IPS-15b (cell line): ENCODE measurements around the gene PRG3.

Experiments
- H3K27me3 ChIP-seq: one replicate; pipeline ENCODE4 v1.6.1; 2013; ENCODE audit warnings: low read length; ENCODE audit not compliant: control insufficient read depth, insufficient read depth
- H3K36me3 ChIP-seq: one replicate; pipeline ENCODE4 v1.6.1; 2013; ENCODE audit warnings: low read length; ENCODE audit not compliant: control insufficient read depth, insufficient read depth
- H3K4me1 ChIP-seq: one replicate; pipeline ENCODE4 v1.6.1; 2013; ENCODE audit warnings: mild to moderate bottlenecking, low read length; ENCODE audit not compliant: control insufficient read depth, insufficient read depth
- H3K4me3 ChIP-seq: one replicate; pipeline ENCODE4 v1.5.1; 2013; ENCODE audit warnings: low read depth, low read length
- H3K9ac ChIP-seq: one replicate; pipeline ENCODE4 v1.6.1; 2013; ENCODE audit warnings: low read depth, mild to moderate bottlenecking, low read length
- H3K9me3 ChIP-seq: one replicate; pipeline ENCODE4 v1.6.1; 2013; ENCODE audit warnings: mild to moderate bottlenecking, low read length; ENCODE audit not compliant: control insufficient read depth, insufficient read depth

The PRG3 gene

DNA sequence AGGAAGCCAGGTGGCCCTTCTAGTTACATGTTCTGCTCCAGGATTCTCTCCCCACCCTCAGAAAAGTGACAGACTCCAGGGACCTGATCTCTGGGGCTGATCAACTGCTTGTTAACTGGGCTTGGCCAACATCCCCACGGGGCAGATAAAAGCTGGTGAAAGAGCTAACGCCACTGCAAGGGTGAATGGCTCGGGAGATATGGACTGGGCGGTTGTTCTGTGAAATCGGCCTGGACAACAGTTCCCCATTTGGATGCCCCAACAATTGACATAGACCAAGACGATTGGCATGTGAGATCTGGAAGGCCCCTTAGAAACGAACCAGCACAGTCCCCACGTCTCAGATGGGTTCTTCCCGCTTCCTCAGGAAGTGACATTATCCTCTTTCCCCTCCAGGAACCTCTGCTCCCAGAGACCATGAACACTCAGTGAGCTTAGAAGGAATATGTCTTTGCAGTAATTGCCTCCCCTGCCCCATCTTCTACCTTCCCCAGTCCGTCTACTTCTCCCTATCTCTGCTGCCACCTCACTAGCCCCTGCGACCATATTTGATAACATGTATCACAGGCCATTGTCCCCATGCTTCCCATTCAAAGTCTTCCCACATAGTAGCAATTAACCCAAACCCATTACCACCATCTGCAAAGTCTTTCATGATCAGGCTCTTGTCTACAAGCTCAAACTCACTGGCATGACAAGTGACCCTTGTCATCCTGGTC lies 15.1 kb upstream of the PRG3 start:
- no peaks in the 10 kb centered on the region for H3K9me3 ChIP-seq
- H3K27me3 ChIP-seq, result peaks cover 11% of the 10 kb centered on the region
- no peaks in the 10 kb centered on the region for H3K4me1 ChIP-seq
- no peak overlapping the region for H3K4me3 ChIP-seq
- no peaks in the 10 kb centered on the region for H3K36me3 ChIP-seq
- H3K9ac ChIP-seq, result no peak overlapping the region

DNA sequence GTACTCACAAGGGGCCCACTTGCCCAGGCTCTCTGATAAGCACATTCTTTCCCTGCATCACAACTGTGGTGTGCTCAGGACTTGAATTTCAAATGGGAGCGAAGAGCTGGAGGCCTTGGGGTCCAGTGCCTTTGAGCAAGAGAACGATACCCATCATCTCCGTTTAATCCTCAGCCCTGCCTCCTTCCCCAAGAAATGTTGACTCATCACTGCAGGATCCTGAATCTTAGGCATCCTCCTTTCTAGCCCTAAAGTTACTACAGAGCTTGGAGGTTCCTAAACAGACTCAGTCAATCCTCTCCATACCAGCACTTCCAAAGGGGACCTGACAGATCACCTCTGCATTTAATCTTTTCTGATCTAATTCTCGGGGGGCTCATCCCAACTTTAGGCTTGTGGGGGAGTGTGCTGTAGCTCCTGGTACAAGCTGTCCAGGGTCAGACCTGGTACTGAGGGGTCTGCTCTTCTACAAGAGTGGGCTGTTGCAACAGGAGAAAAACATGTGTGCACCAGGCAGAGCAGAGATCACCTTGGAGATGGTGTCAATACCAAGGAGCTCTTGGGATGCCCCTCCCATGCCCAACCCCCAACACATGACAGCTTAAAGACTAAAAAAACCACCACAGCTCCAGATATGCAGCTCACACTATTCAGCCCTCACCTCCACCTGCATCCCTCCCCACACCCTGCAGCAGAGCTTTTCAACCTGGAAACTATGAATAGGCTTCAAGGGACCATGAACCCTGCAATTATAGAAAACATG lies 13.4 kb upstream of the PRG3 start:
- H3K9ac ChIP-seq, result no peak overlapping the region
- H3K4me1 ChIP-seq, result no peaks in the 10 kb centered on the region
- no peak overlapping the region for H3K4me3 ChIP-seq
- H3K36me3 ChIP-seq, result no peaks in the 10 kb centered on the region
- no peaks in the 10 kb centered on the region for H3K9me3 ChIP-seq
- H3K27me3 ChIP-seq, result peaks cover 14% of the 10 kb centered on the region

DNA sequence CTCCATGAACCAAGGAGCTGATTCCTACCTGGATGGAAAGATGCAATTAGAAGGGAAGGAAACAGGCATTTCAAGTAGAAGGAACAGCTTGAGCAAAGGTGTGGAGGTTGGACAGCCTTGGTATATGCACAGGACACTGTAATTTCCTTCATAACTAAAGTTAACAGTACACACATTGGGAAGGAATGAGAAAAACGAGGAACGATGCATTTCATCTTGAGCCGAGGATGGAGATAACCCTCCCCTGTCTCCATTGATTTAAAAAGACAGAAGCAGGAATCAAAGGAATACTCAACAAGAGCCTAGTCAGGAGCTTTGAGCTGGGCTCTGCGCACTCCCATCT lies 11.8 kb upstream of the PRG3 start:
- no peaks in the 10 kb centered on the region for H3K4me1 ChIP-seq
- peaks cover 14% of the 10 kb centered on the region for H3K27me3 ChIP-seq
- H3K9ac ChIP-seq, result no peak overlapping the region

DNA sequence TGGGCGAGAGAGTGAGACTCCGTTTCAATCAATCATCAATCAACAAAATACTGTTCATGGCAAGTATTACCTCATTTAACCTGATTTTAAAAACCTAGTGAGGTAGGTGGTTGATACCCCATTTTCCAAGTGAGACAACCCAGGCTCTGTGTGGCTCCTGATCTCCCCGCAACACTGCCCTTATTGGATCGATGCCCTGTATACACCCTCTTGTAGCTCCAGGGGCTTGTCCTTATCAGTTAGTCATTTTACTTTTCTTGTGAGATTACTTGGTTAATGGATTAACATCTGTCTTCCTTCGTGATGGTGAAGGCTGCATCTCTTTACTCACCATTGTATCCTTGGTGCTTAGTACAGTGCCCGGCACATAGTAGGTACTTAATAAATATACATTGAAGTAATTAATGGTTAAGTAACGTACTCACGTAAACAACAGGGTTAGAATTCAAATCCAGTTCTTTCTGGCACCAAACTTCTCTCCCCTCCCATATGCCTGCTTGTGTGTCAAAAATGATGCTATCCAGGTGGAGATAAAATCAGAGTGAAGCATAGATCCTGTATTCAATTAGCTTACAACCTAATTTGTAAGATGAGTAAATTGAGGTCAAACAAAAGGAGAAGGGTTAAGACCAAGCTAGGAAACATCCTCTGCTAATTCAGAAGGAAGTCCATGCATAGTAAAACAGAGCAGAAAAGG lies 11.3 kb upstream of the PRG3 start:
- no peaks in the 10 kb centered on the region for H3K36me3 ChIP-seq
- H3K27me3 ChIP-seq, result peaks cover 14% of the 10 kb centered on the region
- H3K4me1 ChIP-seq, result no peaks in the 10 kb centered on the region
- H3K4me3 ChIP-seq, result no peak overlapping the region
- H3K9me3 ChIP-seq, result no peaks in the 10 kb centered on the region
- no peak overlapping the region for H3K9ac ChIP-seq

More for the DNA sequence above, 11.8 kb upstream of the PRG3 start:
- no peak overlapping the region for H3K4me3 ChIP-seq
- no peaks in the 10 kb centered on the region for H3K9me3 ChIP-seq
- no peaks in the 10 kb centered on the region for H3K36me3 ChIP-seq

DNA sequence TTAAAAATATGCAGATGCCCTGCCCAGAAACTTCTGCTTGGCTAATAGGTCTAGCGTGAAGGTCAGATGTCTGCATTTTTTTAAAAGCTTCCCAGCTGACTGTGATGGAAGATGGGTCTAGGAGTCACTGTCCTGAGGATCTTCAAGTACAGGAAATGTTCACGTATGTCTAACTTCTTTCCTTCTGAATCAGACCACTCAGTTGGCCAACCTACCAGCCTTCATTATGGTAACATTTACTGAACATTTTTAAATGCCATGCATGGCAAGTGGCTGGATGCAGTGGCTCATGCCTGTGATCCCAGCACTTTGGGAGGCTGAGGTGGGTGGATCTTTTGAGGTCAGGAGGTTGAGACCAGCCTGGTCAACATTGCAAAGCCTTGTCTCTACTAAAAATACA lies 10.6 kb upstream of the PRG3 start:
- H3K9ac ChIP-seq, result no peak overlapping the region
- H3K27me3 ChIP-seq, result peaks cover 14% of the 10 kb centered on the region
- H3K36me3 ChIP-seq, result no peaks in the 10 kb centered on the region
- H3K4me3 ChIP-seq, result no peak overlapping the region
- H3K9me3 ChIP-seq, result no peaks in the 10 kb centered on the region
- no peaks in the 10 kb centered on the region for H3K4me1 ChIP-seq

DNA sequence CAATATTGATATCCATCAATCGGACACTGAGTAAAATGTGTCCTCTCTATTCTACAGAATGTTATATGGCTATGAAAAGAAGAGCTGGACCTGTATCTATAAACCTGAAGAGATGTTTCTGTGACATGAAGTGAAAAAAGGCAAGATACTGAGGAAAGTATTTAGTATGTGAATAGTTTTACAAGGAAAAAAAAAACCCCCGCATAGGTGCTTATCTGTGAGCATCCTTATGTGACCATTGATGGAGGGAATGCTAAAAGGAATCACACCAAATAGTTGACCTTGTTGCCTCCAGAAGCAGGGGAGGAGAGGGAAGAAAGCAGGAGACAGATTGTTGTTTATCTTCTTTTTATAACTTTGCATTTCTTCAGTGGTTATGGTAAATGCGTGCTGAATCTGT lies 10.2 kb upstream of the PRG3 start:
- H3K9me3 ChIP-seq, result no peaks in the 10 kb centered on the region
- H3K36me3 ChIP-seq, result no peaks in the 10 kb centered on the region
- no peaks in the 10 kb centered on the region for H3K4me1 ChIP-seq
- no peak overlapping the region for H3K9ac ChIP-seq
- peaks cover 14% of the 10 kb centered on the region for H3K27me3 ChIP-seq
- H3K4me3 ChIP-seq, result no peak overlapping the region

DNA sequence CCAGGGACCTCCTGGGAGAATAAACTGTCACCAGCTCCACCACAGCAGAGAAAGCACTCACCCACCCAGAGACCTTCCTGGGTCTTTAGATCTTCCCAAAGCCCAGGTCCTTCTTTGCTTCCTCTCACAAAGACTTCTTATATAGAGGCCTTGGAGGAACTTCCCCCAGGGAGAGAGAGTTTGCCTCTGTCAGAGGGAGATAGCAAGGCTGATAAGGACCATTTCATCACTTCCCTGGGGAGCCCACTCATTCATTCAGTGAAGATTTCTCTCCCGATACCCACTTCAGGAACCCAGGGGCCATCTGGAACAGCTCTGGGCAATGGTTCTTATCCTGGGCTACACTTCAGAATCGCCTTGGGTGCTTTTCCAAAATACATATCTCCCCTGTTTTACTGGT lies 9.6 kb upstream of the PRG3 start, which contains the start of gene PRG2:
Gene PRG2, minus strand, starts transcription at position 116 of the 400 bp plus-strand sequence. CDS start 706 bp downstream, outside the sequence.
- Histone ChIP-seq H3K4me3 (no peak within 1 kb of the TSS), H3K4me1 (no peaks in the 10 kb centered on the region), H3K27me3 (peaks cover 14% of the 10 kb centered on the region), H3K36me3 (no peaks in the 10 kb centered on the region), H3K9me3 (no peaks in the 10 kb centered on the region), H3K9ac (no peak within 1 kb of the TSS)

DNA sequence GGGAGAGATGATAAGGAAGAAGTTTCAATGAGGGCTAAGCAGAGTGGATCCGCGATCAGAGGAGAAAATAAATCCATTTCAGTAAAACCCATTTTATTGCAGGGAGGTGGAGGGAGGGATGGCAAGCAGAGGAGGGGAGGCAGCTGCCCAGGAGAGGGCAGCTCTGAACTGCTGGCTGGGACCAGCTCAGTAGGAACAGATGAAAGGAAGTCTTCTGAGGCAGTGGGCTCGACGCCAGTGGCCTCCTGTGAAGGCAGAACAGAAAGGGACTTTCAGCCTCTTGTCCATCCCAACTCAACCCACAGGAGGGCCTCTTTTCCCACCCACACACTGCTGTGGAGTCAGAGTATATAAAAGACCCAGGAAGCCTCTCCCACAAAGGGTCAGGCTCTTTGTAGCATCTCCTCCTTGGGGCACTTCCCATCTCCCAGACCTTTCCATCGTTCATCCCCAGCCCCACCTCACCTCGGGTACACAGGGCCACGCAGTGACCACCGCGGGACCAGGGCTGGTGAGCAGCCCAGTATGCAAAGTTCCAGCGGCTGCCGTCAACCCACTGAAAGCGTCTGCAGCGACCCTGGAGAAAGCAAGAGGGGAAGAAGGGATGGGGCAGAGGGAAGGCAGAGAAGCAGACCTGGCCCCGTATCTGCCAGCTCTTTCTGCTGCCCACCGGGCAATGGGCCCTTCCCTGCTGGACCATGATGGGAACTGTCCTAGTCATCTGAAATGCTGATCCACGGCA lies 6.5 kb upstream of the PRG3 start:
- Histone ChIP-seq H3K4me3 (no peak overlapping the region), H3K9me3 (no peaks in the 10 kb centered on the region), H3K4me1 (no peaks in the 10 kb centered on the region), H3K27me3 (peaks cover 4% of the 10 kb centered on the region), H3K36me3 (no peaks in the 10 kb centered on the region), H3K9ac (no peak overlapping the region)

DNA sequence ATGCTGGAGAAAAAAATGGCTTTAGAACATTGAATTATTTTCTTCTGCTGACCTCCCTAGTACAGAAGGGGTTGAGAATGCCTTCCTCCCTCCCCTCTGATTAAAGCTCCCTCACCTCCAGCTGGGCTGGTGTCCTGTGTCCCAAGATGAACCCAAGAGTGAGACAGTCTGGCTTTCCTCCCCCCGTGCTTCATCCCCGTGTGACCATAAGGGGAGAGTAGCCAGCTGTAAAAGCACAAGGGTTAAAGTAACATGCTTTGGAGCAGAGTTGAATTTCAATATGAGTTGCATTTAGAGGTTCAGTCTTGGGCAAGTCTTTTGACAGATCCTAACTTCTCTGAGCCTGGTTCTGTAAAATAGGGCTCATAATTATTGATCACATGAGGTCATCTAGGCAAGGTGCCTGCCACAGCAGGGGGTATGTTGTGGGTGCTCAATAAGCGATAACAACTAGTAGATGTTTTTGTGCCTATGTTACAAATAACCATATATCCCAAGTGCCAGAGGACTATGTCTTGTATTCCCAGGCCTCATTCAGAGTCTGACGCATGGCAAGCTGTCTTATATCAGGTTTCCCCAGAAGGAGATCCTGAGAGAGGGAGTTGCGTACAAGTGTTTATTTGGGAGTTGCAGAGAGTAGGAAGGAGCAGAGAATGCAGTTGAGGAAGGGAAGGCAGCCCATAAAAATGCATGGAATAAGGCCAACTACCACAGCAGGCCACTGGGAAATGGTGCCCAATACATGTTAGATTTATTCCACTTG lies 5.4 kb upstream of the PRG3 start:
- Histone ChIP-seq H3K4me1 (no peaks in the 10 kb centered on the region), H3K9ac (no peak overlapping the region), H3K27me3 (peaks cover 3% of the 10 kb centered on the region)

DNA sequence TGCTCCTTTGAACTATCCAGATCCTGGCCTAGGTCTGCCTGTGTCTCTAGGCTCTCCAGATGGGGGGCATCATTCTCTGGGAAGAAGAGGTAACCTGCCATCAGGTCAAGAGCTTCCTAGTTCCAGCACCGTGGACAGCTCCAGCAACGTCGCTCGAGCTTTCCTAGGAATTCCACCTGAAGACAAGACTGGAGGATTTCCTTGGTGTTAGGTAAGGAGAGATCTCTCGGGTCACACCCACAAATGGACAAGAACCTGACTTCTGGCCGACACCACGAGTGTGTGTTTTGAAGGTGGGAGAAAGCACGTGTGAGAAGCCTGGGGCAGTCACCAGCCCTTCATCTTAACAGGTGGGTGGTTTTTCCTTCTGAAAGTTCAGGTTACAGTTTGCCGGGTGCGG lies 1.2 kb downstream of the PRG3 start:
- Histone ChIP-seq H3K36me3 (no peaks in the 10 kb centered on the region), H3K4me3 (no peak overlapping the region), H3K9ac (no peak overlapping the region), H3K4me1 (no peaks in the 10 kb centered on the region), H3K9me3 (no peaks in the 10 kb centered on the region), H3K27me3 (peaks cover 15% of the 10 kb centered on the region)

More for the DNA sequence above, 5.4 kb upstream of the PRG3 start:
- Histone ChIP-seq H3K36me3 (no peaks in the 10 kb centered on the region), H3K4me3 (no peak overlapping the region), H3K9me3 (no peaks in the 10 kb centered on the region)

DNA sequence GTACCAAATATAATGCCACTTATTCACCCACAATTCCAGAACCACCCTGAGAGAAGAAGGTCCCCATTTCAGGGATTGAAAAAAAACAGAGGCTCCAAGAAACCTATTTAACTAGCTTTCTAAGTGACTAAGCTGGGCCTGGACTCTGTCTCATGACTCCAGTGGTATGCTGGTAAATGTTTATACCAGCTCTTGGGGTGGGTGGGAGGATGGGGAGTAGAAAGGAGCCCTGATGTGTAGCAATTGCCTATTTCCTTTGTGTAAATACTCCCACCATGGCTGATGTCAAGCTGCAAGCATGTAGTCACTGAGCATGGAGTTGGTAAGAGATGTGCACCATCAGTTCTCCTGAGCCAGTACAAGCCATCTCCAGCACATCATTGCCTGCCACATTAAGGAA lies 2.8 kb downstream of the PRG3 start:
- no peak overlapping the region for H3K4me3 ChIP-seq
- peaks cover 15% of the 10 kb centered on the region for H3K27me3 ChIP-seq
- H3K36me3 ChIP-seq, result no peaks in the 10 kb centered on the region
- H3K9me3 ChIP-seq, result no peaks in the 10 kb centered on the region
- H3K9ac ChIP-seq, result no peak overlapping the region
- no peaks in the 10 kb centered on the region for H3K4me1 ChIP-seq
